ENCODE results near the gene EPHA7.

- no peak for TF ChIP-seq PRDM15 (CRISPR knock-in tag; IDR thresholded peaks at IDR 0.05)
- no peak for TF ChIP-seq ZNF121 (CRISPR knock-in tag; IDR thresholded peaks at IDR 0.05)
- no peak for TF ChIP-seq NR2C2 (CRISPR knock-in tag; IDR thresholded peaks at IDR 0.05)
- TF ChIP-seq USF2 (CRISPR knock-in tag; IDR thresholded peaks at IDR 0.05), result no peak
- TF ChIP-seq SP1 (CRISPR knock-in tag; conservative IDR thresholded peaks at IDR 0.05), result no peak
- TF ChIP-seq CTCF (IDR thresholded peaks at IDR 0.05), result no peak
- no peak for TF ChIP-seq TEAD1 (CRISPR knock-in tag; IDR thresholded peaks at IDR 0.05)
- TF ChIP-seq JUN (CRISPR knock-in tag; IDR thresholded peaks at IDR 0.05), result no peak
- no peak for TF ChIP-seq E2F1 (CRISPR knock-in tag; IDR thresholded peaks at IDR 0.05)
- no peak for TF ChIP-seq HMGXB4 (CRISPR knock-in tag; IDR thresholded peaks at IDR 0.05)
- no peak for TF ChIP-seq MAX (CRISPR knock-in tag; IDR thresholded peaks at IDR 0.05)
- no peak for TF ChIP-seq TCF7 (CRISPR knock-in tag; IDR thresholded peaks at IDR 0.05; ENCODE audit: low read depth)
- no peak for TF ChIP-seq ZNF232 (CRISPR knock-in tag; IDR thresholded peaks at IDR 0.05)
- TF ChIP-seq SMAD3 (CRISPR knock-in tag; IDR thresholded peaks at IDR 0.05; ENCODE audit: borderline replicate concordance), result no peak
Observed at GRCh38 chr6:93433592-93433991, 14.2 kb upstream of the EPHA7 start.
